SK-N-SH (cell line): ENCODE measurements around the gene UBR1.

ENCODE experiments used
- EZH2phosphoT487 ChIP-seq: fragments of 200-600 bp; sonication (generic); IDR thresholded peaks from 2 replicates; pipeline ENCODE4 v1.6.1; 2017; ENCODE audit warnings: low read depth, mixed run types, mild to moderate bottlenecking, antibody characterized with exemption, moderate library complexity, borderline replicate concordance
- FOXJ3 ChIP-seq: sonication (generic); formaldehyde crosslinking; IDR thresholded peaks from 2 replicates; pipeline ENCODE4 v1.5.1; 2020; ENCODE audit warnings: mild to moderate bottlenecking, missing genetic modification reagents
- JUND ChIP-seq: IDR thresholded peaks from 2 replicates; pipeline ENCODE4 v1.4.0; 2012
- MXI1 ChIP-seq: IDR thresholded peaks from 2 replicates; pipeline ENCODE4 v1.6.1; 2012; ENCODE audit warnings: mild to moderate bottlenecking, low read depth, low read length, improper control_type of control experiment
- POLR2AphosphoS5 ChIP-seq: IDR thresholded peaks from 2 replicates; pipeline ENCODE4 v1.6.1; 2012; ENCODE audit warnings: low read depth, low read length
- RAD21 ChIP-seq: IDR thresholded peaks from 2 replicates; pipeline ENCODE4 v1.6.1; 2012; ENCODE audit warnings: mild to moderate bottlenecking, low read length
- SMC3 ChIP-seq: IDR thresholded peaks from 2 replicates; pipeline ENCODE4 v1.6.1; 2012; ENCODE audit warnings: low read depth, low read length, improper control_type of control experiment
- TAF1 ChIP-seq: IDR thresholded peaks from 2 replicates; pipeline ENCODE4 v1.6.1; 2012; ENCODE audit warnings: low read depth, mild to moderate bottlenecking, low read length, moderate library complexity, borderline replicate concordance
- TCF12 ChIP-seq: IDR thresholded peaks from 2 replicates; pipeline ENCODE4 v1.4.0; 2012
- YY1 ChIP-seq: IDR thresholded peaks from 2 replicates; pipeline ENCODE4 v1.4.0; 2012; ENCODE audit warnings: low read depth, mild to moderate bottlenecking
- TF ChIP-seq, protein P1 (sequence below): IDR thresholded peaks from 2 replicates; pipeline ENCODE4; 2012
- TF ChIP-seq, protein P2 (sequence below): fragments of 200-600 bp; sonication (generic); IDR thresholded peaks from 2 replicates; pipeline ENCODE4 v1.6.1; 2017; ENCODE audit warnings: antibody characterized with exemption, mild to moderate bottlenecking, moderate library complexity
- TF ChIP-seq, protein P3 (sequence below): fragments of 150-350 bp; IDR thresholded peaks from 2 replicates; pipeline ENCODE4 v1.6.1; 2017; ENCODE audit warnings: antibody characterized with exemption, low read length, low read depth, borderline replicate concordance
- TF ChIP-seq, protein P4 (sequence below): IDR thresholded peaks from 2 replicates; pipeline ENCODE4 v1.4.0; 2012; ENCODE audit warnings: low read depth, borderline replicate concordance

DNA sequence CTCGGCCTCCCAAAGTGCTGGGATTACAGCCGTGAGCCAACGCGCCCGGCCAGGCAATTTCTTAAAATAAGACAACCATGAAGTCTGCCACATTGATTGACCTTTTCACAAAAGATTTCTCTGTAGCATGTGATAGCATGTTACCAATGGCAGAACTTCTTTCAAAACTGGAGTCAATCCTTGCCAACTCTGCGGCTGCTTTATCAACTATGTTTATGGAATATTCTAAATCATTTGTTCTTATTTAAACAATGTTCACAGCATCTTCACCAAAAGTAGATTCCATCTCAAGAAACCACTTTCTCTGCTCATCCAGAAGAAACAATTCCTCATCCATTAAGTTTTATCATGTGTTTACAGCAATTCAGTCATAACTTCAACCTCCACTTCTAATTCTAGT, 9.4 kb downstream of the UBR1 start:
- TF ChIP-seq, protein P1, sequence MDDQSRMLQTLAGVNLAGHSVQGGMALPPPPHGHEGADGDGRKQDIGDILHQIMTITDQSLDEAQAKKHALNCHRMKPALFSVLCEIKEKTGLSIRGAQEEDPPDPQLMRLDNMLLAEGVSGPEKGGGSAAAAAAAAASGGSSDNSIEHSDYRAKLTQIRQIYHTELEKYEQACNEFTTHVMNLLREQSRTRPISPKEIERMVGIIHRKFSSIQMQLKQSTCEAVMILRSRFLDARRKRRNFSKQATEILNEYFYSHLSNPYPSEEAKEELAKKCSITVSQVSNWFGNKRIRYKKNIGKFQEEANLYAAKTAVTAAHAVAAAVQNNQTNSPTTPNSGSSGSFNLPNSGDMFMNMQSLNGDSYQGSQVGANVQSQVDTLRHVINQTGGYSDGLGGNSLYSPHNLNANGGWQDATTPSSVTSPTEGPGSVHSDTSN, result no peak
- TF ChIP-seq TAF1 (no peak), MXI1 (no peak), RAD21 (no peak), FOXJ3 (CRISPR knock-in tag) (no peak), EZH2phosphoT487 (no peak), JUND (no peak), YY1 (no peak), POLR2AphosphoS5 (no peak), SMC3 (no peak), TCF12 (no peak)
- TF ChIP-seq, protein P2, sequence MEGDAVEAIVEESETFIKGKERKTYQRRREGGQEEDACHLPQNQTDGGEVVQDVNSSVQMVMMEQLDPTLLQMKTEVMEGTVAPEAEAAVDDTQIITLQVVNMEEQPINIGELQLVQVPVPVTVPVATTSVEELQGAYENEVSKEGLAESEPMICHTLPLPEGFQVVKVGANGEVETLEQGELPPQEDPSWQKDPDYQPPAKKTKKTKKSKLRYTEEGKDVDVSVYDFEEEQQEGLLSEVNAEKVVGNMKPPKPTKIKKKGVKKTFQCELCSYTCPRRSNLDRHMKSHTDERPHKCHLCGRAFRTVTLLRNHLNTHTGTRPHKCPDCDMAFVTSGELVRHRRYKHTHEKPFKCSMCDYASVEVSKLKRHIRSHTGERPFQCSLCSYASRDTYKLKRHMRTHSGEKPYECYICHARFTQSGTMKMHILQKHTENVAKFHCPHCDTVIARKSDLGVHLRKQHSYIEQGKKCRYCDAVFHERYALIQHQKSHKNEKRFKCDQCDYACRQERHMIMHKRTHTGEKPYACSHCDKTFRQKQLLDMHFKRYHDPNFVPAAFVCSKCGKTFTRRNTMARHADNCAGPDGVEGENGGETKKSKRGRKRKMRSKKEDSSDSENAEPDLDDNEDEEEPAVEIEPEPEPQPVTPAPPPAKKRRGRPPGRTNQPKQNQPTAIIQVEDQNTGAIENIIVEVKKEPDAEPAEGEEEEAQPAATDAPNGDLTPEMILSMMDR, result no peak
- TF ChIP-seq, protein P3, sequence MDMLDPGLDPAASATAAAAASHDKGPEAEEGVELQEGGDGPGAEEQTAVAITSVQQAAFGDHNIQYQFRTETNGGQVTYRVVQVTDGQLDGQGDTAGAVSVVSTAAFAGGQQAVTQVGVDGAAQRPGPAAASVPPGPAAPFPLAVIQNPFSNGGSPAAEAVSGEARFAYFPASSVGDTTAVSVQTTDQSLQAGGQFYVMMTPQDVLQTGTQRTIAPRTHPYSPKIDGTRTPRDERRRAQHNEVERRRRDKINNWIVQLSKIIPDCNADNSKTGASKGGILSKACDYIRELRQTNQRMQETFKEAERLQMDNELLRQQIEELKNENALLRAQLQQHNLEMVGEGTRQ, result no peak
- TF ChIP-seq, protein P4, sequence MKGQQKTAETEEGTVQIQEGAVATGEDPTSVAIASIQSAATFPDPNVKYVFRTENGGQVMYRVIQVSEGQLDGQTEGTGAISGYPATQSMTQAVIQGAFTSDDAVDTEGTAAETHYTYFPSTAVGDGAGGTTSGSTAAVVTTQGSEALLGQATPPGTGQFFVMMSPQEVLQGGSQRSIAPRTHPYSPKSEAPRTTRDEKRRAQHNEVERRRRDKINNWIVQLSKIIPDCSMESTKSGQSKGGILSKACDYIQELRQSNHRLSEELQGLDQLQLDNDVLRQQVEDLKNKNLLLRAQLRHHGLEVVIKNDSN, result no peak
